NCI-H2029 (cell line): ENCODE data around the gene KIR3DL1.
"Not testable (repeated sequence)": the region's sequence is repeated elsewhere in the genome, so short reads cannot be mapped to it uniquely, and the experiment has no call there.

Experiments used
- DNase-seq: peaks from one replicate; lab custom pipeline; 2025; lab: John Stamatoyannopoulos, UW

The KIR3DL1 gene

GRCh38 chr19:54817670-54818536 lies 1.6 kb downstream of the KIR3DL1 start:
- no peak for DNase-seq

DNA sequence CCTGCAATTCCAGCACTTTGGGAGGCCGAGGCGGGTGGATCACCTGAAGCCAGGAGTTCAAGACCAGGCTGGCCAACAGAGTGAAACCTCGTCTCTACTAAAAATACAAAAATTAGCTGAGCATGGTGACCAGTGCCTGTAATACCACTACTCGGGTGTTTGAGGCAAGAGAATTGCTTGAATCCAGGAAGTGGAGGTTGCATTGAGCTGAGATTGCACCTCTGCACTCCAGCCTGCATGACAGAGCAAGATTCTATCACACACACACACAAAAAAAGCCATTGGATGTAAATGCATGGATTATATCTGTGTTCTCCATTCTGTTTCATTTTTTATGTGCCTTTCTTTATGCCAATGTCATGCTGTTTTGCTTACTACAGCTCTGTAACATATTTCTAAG lies 8.1 kb downstream of the KIR3DL1 start:
- DNase-seq: not testable (repeated sequence)

GRCh38 chr19:54825326-54825725 lies 9.1 kb downstream of the KIR3DL1 start:
- not testable (repeated sequence) for DNase-seq

- not testable (repeated sequence) for DNase-seq
Observed at GRCh38 chr19:54828064-54828463, 11.8 kb downstream of the KIR3DL1 start.

GRCh38 chr19:54832496-54832895 lies 16.2 kb downstream of the KIR3DL1 start, which contains the start of gene KIR2DS4:
KIR2DS4 (plus strand) TSS chr19:54832676.
- not testable (repeated sequence) for DNase-seq

DNA sequence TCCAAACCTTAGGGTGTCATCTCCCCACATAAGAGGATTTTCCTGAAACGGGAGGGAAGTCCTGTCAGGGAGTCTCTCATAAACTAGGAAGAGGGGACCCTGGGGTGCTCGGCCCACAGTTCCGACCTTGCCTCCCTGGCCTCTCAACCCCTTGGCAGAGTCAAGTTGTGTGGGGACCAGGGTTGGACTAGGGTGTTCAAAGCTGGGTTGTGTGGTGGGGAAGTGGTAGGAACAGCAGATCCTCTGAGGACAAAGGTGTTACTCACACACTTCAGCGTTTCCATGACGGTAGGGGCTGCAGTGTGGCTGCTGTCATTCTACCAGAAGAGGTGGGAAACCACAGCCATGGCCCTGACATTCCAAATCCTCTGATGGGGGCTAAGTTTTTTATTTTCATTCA lies 18.9 kb downstream of the KIR3DL1 start:
- DNase-seq: not testable (repeated sequence)

DNA sequence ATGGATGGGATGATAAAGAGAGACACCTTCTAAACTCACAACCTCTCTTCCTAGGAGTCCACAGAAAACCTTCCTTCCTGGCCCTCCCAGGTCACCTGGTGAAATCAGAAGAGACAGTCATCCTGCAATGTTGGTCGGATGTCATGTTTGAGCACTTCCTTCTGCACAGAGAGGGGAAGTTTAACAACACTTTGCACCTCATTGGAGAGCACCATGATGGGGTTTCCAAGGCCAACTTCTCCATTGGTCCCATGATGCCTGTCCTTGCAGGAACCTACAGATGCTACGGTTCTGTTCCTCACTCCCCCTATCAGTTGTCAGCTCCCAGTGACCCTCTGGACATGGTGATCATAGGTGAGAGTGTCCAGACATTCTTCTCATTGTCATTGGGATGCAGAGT lies 21.3 kb downstream of the KIR3DL1 start:
- not testable (repeated sequence) for DNase-seq

GRCh38 chr19:54843171-54843570 lies 26.9 kb downstream of the KIR3DL1 start:
- not testable (repeated sequence) for DNase-seq

DNA sequence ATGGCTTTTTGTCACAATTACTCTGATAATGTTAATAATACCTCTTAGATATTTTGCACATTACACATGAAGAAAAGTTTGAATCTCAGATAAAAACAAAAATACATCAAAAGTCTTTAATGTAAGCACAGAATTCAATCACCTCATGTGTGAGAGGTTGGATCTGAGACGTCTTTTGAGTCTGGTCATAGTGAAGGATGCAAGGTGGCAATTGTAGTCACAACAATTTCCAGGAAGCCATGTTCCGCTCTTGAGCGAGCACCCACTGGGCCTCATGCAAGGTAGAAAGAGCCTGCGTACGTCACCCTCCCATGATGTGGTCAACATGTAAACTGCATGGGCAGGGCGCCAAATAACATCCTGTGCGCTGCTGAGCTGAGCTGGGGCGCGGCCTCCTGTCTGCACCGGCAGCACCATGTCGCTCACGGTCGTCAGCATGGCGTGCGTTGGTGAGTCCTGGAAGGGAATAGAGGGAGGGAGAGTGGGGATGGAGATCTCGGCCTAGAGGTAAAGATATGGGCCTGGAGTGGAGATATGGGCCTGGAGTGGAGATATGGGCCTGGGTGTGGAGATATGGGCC lies 33.9 kb downstream of the KIR3DL1 start, which contains the start of gene KIR3DL2:
TSS of gene KIR3DL2 (plus strand) at position 383 of the 580 bp plus-strand sequence. CDS start at position 416, 33 bp downstream.
- not testable (repeated sequence) for DNase-seq

GRCh38 chr19:54850930-54851329 lies 34.7 kb downstream of the KIR3DL1 start:
- peak; percentile 4 for DNase-seq

DNA sequence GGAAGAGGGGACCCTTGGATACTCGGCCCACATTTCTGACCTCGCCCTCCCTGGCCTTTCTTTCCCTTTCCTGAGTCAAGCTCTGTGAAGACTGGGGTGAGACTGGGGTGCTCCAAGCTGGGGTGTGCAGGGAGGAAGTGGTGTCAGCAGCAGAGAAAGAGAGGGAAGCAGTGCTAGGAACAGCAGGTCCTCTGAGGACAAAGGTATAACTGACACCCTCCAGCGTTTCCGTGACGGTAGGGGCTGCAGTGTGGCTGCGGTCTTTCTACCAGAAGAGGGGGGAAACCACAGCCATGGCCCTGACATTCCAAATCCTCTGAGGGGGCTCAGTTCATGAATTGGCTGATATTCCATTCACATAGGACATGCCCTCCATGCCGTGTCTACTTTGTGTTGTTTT lies 35.1 kb downstream of the KIR3DL1 start:
- no peak for DNase-seq

GRCh38 chr19:54855241-54855640 lies 39.0 kb downstream of the KIR3DL1 start:
- not testable (repeated sequence) for DNase-seq

- DNase-seq: not testable (repeated sequence)
Observed at GRCh38 chr19:54858476-54858875, 42.2 kb downstream of the KIR3DL1 start.

GRCh38 chr19:54859421-54859820 lies 43.2 kb downstream of the KIR3DL1 start:
- not testable (repeated sequence) for DNase-seq

GRCh38 chr19:54863459-54863858 lies 47.2 kb downstream of the KIR3DL1 start:
- not testable (repeated sequence) for DNase-seq

- DNase-seq: no peak
Observed at GRCh38 chr19:54871696-54872095, 55.4 kb downstream of the KIR3DL1 start.

DNA sequence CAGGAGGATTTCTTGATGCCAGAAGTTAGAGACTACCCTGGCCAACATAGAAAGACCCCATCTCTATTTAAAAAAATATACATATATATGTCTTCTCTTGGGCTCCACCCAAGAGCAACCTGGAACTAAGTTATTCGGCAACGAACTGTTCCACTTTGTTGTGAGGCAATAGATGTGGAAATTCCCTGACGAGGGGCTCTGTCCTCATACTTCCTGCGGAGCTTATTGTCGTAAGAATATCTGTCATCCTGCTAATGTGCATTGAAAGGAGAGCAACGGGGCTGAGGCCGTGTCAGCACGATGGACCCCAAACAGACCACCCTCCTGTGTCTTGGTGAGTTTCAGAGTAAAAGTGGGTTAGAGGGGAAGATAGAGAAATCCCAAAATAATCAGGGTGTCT lies 57.7 kb downstream of the KIR3DL1 start, which contains the start of gene FCAR:
TSS of gene FCAR (plus strand) at position 246 of the 400 bp plus-strand sequence. CDS start at position 301, 55 bp downstream.
- DNase-seq: no peak

DNA sequence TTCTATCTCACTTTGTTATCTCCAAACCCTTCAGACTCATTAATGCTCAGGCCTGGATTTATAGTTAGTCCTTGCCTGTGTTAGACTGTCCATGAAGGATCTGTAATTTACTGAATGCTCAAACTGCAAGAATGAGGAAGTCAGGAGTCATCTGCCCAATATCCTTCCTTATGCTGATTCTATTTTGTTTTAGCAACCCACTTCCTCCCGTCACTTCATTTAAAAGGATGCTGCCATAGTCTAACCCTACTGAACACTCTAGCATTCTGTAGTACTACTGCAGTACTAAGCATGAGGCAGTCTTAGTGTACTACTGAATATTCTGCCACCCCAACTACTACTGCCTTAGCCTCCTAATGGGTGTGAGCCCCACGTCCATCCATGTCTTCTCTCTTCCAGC lies 59.2 kb downstream of the KIR3DL1 start:
- DNase-seq: no peak

- DNase-seq: no peak
Observed at GRCh38 chr19:54877471-54877870, 61.2 kb downstream of the KIR3DL1 start.
